Hepatocyte (in vitro differentiated cells): ENCODE results near the gene CAP2. TPM values are rescaled to one million over a fixed set of nuclear protein-coding genes. Genes with fewer than 3 reads are reported as not detected.
"Not testable (repeated sequence)": the region's sequence is repeated elsewhere in the genome, so short reads cannot be mapped to it uniquely, and the experiment has no call there.

Experiments used
- DNase-seq: peaks from one replicate; pipeline ENCODE4 v3.0.0-alpha.2; 2016; ENCODE audit warnings: low spot score
- H2AFZ ChIP-seq: fragments of 200-600 bp; sonication (generic); 2 replicates; pipeline ENCODE4 v1.6.0; 2016; ENCODE audit warnings: antibody characterized with exemption, mild to moderate bottlenecking
- H3K27ac ChIP-seq: fragments of 200-600 bp; sonication (generic); 2 replicates; pipeline ENCODE4 v1.5.1; 2016; ENCODE audit warnings: mild to moderate bottlenecking
- H3K27me3 ChIP-seq: fragments of 200-600 bp; sonication (generic); 2 replicates; pipeline ENCODE4 v1.6.1; 2016
- H3K36me3 ChIP-seq: fragments of 200-600 bp; sonication (generic); replicated peaks from 2 replicates; pipeline ENCODE4 v1.5.1; 2016; ENCODE audit warnings: low read depth; ENCODE audit not compliant: insufficient read depth
- H3K4me1 ChIP-seq: fragments of 200-600 bp; sonication (generic); 2 replicates; pipeline ENCODE4 v1.5.1; 2016; ENCODE audit warnings: mild to moderate bottlenecking, moderate library complexity; ENCODE audit not compliant: insufficient read depth
- H3K4me2 ChIP-seq: fragments of 200-600 bp; sonication (generic); 2 replicates; pipeline ENCODE4 v1.6.0; 2016
- H3K4me3 ChIP-seq: fragments of 200-600 bp; sonication (generic); 2 replicates; pipeline ENCODE4 v1.5.1; 2016; ENCODE audit warnings: mild to moderate bottlenecking
- H3K79me2 ChIP-seq: fragments of 200-600 bp; sonication (generic); 2 replicates; pipeline ENCODE4 v1.6.0; 2017; ENCODE audit warnings: mild to moderate bottlenecking
- H3K9me2 ChIP-seq: fragments of 200-600 bp; sonication (generic); replicated peaks from 2 replicates; pipeline ENCODE4 v1.6.0; 2017; ENCODE audit warnings: mild to moderate bottlenecking; ENCODE audit not compliant: insufficient read depth
- H3K9me3 ChIP-seq: fragments of 200-600 bp; sonication (generic); 2 replicates; pipeline ENCODE4 v1.5.1; 2016; ENCODE audit warnings: low read depth, mild to moderate bottlenecking
- H4K20me1 ChIP-seq: fragments of 200-600 bp; sonication (generic); 2 replicates; pipeline ENCODE4 v1.6.0; 2016; ENCODE audit warnings: mild to moderate bottlenecking; ENCODE audit not compliant: insufficient read depth, poor library complexity, severe bottlenecking
- EZH2 ChIP-seq: fragments of 200-600 bp; sonication (generic); IDR thresholded peaks from 2 replicates; pipeline ENCODE4 v1.6.1; 2016; ENCODE audit warnings: antibody characterized with exemption, mild to moderate bottlenecking, borderline replicate concordance
- EZH2phosphoT487 ChIP-seq: fragments of 200-600 bp; sonication (generic); IDR thresholded peaks from one replicate; pipeline ENCODE4 v1.6.1; 2018; ENCODE audit warnings: antibody characterized with exemption, mild to moderate bottlenecking, low read depth, moderate library complexity; ENCODE audit not compliant: unreplicated experiment, severe bottlenecking
- WGBS: methylation state at CpG from one replicate; pipeline ENCODE4 v1.1.6; 2016; ENCODE audit warnings: low lambda C conversion rate; ENCODE audit errors: missing lambda C conversion rate; 5-methylcytosine and 5-hydroxymethylcytosine counted together
- polyA plus RNA-seq: library from polyadenylated mRNA; unstranded; fragments of >200 nt; fragmentation: Nextera tagmentation; extraction: Ambion mirVana; gene quantifications from 2 replicates; pipeline ENCODE4 v1.2.1, GENCODE V29; 2016
- total RNA-seq: library from RNA; depleted of rRNA; stranded (reverse); fragments of >200 nt; gene quantifications from 2 replicates; pipeline ENCODE4 v1.2.3, GENCODE V29; 2014
- TF ChIP-seq, protein P1 (sequence below): fragments of 200-600 bp; sonication (generic); IDR thresholded peaks from 2 replicates; pipeline ENCODE4 v1.5.1; 2016; ENCODE audit warnings: antibody characterized with exemption, mild to moderate bottlenecking; ENCODE audit not compliant: poor library complexity

The CAP2 gene
- total and polyA plus RNA-seq, 2 experiments from 2014 or later = 6.5 to 8.7 TPM

- TF ChIP-seq EZH2phosphoT487 (no peak), EZH2 (no peak)
- TF ChIP-seq, protein P1, sequence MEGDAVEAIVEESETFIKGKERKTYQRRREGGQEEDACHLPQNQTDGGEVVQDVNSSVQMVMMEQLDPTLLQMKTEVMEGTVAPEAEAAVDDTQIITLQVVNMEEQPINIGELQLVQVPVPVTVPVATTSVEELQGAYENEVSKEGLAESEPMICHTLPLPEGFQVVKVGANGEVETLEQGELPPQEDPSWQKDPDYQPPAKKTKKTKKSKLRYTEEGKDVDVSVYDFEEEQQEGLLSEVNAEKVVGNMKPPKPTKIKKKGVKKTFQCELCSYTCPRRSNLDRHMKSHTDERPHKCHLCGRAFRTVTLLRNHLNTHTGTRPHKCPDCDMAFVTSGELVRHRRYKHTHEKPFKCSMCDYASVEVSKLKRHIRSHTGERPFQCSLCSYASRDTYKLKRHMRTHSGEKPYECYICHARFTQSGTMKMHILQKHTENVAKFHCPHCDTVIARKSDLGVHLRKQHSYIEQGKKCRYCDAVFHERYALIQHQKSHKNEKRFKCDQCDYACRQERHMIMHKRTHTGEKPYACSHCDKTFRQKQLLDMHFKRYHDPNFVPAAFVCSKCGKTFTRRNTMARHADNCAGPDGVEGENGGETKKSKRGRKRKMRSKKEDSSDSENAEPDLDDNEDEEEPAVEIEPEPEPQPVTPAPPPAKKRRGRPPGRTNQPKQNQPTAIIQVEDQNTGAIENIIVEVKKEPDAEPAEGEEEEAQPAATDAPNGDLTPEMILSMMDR = no peak
- H3K79me2 ChIP-seq = peaks cover 13% of the 10 kb centered on the region
- no peaks in the 10 kb centered on the region for H4K20me1 ChIP-seq
- H3K36me3 ChIP-seq = no peaks in the 10 kb centered on the region
- no peaks in the 10 kb centered on the region for H3K9me2 ChIP-seq
- 75% methylated on average over 4 of the region's 4 CpGs for WGBS
- H2AFZ ChIP-seq = no peak overlapping the region
- DNase-seq = no peak
- H3K4me3 ChIP-seq = no peak overlapping the region
- no peak overlapping the region for H3K27ac ChIP-seq
- H3K27me3 ChIP-seq = no peaks in the 10 kb centered on the region
- H3K4me1 ChIP-seq = no peaks in the 10 kb centered on the region
- no peak overlapping the region for H3K4me2 ChIP-seq
- H3K9me3 ChIP-seq = no peaks in the 10 kb centered on the region
Measured at GRCh38 chr6:17408081-17408480, 14.7 kb downstream of the CAP2 start.

GRCh38 chr6:17410281-17410680 lies 16.9 kb downstream of the CAP2 start:
- 100% methylated on average over 4 of the region's 4 CpGs for WGBS
- no peaks in the 10 kb centered on the region for H3K4me1 ChIP-seq
- H3K9me2 ChIP-seq = no peaks in the 10 kb centered on the region
- TF ChIP-seq EZH2 = no peak
- no peak overlapping the region for H3K27ac ChIP-seq
- no peaks in the 10 kb centered on the region for H3K36me3 ChIP-seq
- no peaks in the 10 kb centered on the region for H4K20me1 ChIP-seq
- peaks cover 18% of the 10 kb centered on the region for H3K79me2 ChIP-seq
- no peak overlapping the region for H3K4me2 ChIP-seq
- DNase-seq = no peak
- no peaks in the 10 kb centered on the region for H3K27me3 ChIP-seq
- no peak overlapping the region for H3K4me3 ChIP-seq
- no peaks in the 10 kb centered on the region for H3K9me3 ChIP-seq
- H2AFZ ChIP-seq = no peak overlapping the region

- Histone ChIP-seq H3K27ac (no peak overlapping the region), H2AFZ (no peak overlapping the region), H3K79me2 (peaks cover 34% of the 10 kb centered on the region)
Measured at GRCh38 chr6:17413313-17413750, 19.9 kb downstream of the CAP2 start.

DNA sequence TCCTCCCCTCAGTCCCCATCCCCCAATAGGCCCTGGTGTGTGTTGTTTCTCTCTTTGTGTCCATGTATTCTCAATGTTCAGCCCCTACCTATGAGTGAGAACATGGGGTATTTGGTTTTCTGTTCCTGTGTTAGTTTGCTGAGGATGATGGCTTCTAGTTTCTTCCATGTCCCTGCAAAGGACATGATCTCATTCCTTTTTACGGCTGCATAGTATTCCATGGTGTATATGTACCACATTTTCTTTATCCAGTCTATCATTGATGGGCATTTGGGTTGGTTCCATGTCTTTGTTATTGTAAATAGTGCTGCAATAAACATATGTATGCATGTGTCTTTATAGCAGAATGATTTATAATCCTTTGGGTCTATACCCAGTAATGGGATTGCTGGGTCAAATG lies 21.0 kb downstream of the CAP2 start:
- H3K9me2 ChIP-seq, DNase-seq, H3K4me2 ChIP-seq, H3K4me3 ChIP-seq, H3K27ac ChIP-seq, H3K9me3 ChIP-seq, H2AFZ ChIP-seq, H4K20me1 ChIP-seq, H3K36me3 ChIP-seq, H3K27me3 ChIP-seq: not testable (repeated sequence)
- H3K79me2 ChIP-seq = peaks cover 35% of the 10 kb centered on the region
- WGBS = 100% methylated on average over 1 of the region's 1 CpG
- peaks cover 16% of the 10 kb centered on the region for H3K4me1 ChIP-seq

More at GRCh38 chr6:17413313-17413750, 19.9 kb downstream of the CAP2 start:
- H3K36me3 ChIP-seq = no peaks in the 10 kb centered on the region
- WGBS = 86% methylated on average over 5 of the region's 5 CpGs
- peaks cover 12% of the 10 kb centered on the region for H3K4me1 ChIP-seq
- H3K9me2 ChIP-seq = no peaks in the 10 kb centered on the region
- H3K4me3 ChIP-seq = no peak overlapping the region
- H4K20me1 ChIP-seq = no peaks in the 10 kb centered on the region
- DNase-seq = no peak
- no peaks in the 10 kb centered on the region for H3K27me3 ChIP-seq
- no peak overlapping the region for H3K4me2 ChIP-seq
- H3K9me3 ChIP-seq = no peaks in the 10 kb centered on the region
- TF ChIP-seq EZH2 = no peak
- no peak for TF ChIP-seq EZH2phosphoT487
- TF ChIP-seq, protein P1 = no peak
